Left cardiac atrium (tissue), 4 donors: ENCODE data around the gene SLC25A29. TPM values are rescaled to one million over a fixed set of nuclear protein-coding genes. Genes with fewer than 3 reads are reported as not detected.
"Not testable (repeated sequence)": the region's sequence is repeated elsewhere in the genome, so short reads cannot be mapped to it uniquely, and the experiment has no call there.

Source experiments
- ATAC-seq, 2 donors: fragments of 200-7000 bp; cut with Tn5 transposase; one replicate each; pipeline ENCODE4 v1.9.1; 2020; ENCODE audit warnings: mild to moderate bottlenecking in 2 of 2, moderate library complexity in 2 of 2
- DNase-seq: peaks from one replicate; pipeline ENCODE4 v3.0.0-alpha.2; 2020
- intact Hi-C, 2 donors: fragments of 100-400 bp; cut with DNase I; formaldehyde crosslinking; loops; one replicate each; pipeline versions ENCODE4 v1.14.1 to v1.15.1; 2022 to 2023
- total RNA-seq, 2 donors: library from RNA; stranded (reverse); fragmentation: NEBNext Ultra II Directional; extraction: Animal tissue kit (Norgen Biotek cat#: 25700); gene quantifications; one replicate each; pipeline ENCODE4 v1.2.1, GENCODE V29; 2021
- donor health status: DM: no; HTN: yes; CAD: no.
- donor health status: DM: no; HTN: yes; CAD: no; lungs with severe emphysema.
- donor health status: DM: yes; HTN: yes; CAD: no.
- donor health status: Dilated cardiomyopathy.

SLC25A29 gene
- total RNA-seq, 2 donors from 2014 or later, result 19.7 to 22.1 TPM

GRCh38 chr14:100287998-100288295 is 18.3 kb downstream of the SLC25A29 start:
- intact Hi-C loops, result loop anchor here in 1 of 2 donors (5.0 kb wide), 1 partner anchor 36 kb away; no protein-coding TSS in a partner anchor
- ATAC-seq, DNase-seq: not testable (repeated sequence)

DNA sequence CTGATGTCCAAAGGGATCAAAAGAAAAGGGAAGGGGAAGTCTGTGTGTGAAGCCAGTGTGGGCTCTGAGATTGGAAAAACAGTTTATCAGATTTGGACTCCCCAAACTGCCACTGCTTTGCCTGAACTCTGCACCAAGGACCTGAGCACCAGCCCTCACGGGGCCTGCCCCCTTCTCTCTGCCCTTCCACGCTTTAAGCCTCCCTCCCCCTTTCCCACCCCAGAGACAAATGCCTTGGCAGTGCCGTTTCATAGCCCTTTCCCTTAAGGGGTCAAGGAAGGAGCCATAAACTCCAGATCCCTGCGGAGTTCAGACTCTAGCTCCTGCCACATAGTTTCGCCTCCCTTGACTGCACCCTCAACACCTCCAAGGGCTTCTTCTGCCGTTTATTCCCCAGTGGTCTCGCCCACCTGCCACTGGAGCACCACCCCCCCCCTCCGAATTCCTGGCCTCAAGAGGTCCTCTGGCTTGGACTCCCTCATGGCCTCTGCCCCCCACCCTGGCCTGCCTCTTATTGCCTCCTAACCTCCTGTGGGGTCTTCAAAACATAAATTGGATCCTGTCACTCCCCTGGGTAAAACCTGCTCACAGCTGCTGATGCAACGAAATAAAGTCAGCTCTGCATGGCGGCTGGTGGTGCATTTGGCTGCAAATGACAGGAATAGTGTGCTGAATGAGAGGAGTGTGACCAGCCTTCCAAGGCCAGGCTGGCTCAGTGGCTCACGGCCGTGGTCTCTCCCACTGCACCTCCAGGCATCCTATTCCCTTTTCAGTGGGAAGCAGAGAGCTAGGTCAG is 18.8 kb downstream of the SLC25A29 start:
- intact Hi-C loops, result loop anchor here in 1 of 2 donors (5.0 kb wide), 1 partner anchor 35 kb away; no protein-coding TSS in a partner anchor
- no peak for DNase-seq
- no peak for ATAC-seq

- ATAC-seq, result no peak
- intact Hi-C loops, result loop anchor here in 1 of 2 donors (5.0 kb wide), 1 partner anchor 34 kb away; no protein-coding TSS in a partner anchor
These were observed 19.6 kb downstream of the SLC25A29 start for GRCh38 chr14:100286484-100287191.

GRCh38 chr14:100285913-100286400 is 20.3 kb downstream of the SLC25A29 start:
- no peak for ATAC-seq
- intact Hi-C loops, result loop anchor here in 1 of 2 donors (5.0 kb wide), 1 partner anchor 34 kb away; no protein-coding TSS in a partner anchor
- DNase-seq, result no peak

More at GRCh38 chr14:100286484-100287191, 19.6 kb downstream of the SLC25A29 start:
- DNase-seq, result peak; percentile 23

GRCh38 chr14:100285021-100285912 is 21.0 kb downstream of the SLC25A29 start:
- intact Hi-C loops, result loop anchor here in 1 of 2 donors (5.0 kb wide), 1 partner anchor 33 kb away; no protein-coding TSS in a partner anchor
- DNase-seq (peak; percentile 76), ATAC-seq (peak; percentile 92 to 93)

- DNase-seq, result no peak
- intact Hi-C loops, result no loop called here
- ATAC-seq, result no peak
These were observed 22.0 kb downstream of the SLC25A29 start for GRCh38 chr14:100283984-100284881.

DNA sequence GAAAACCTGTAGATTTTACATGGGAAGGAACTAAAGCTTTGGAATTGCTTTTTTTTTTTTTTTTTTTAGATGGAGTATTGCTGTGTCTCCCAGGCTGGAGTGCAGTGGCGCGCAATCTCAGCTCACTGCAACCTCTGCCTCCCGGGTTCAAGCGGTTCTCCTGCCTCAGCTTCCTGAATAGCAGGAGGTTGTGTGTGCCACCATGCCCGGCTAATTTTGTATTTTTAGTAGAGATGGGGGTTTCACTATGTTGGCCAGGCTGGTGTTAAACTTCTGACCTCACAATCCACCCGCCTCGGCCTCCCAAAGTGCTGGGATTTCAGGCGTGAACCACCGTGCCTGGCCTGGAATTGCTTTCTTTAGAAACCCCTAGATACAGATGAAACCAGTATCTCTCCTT is 22.8 kb downstream of the SLC25A29 start:
- DNase-seq, intact Hi-C loops, ATAC-seq: not testable (repeated sequence)

GRCh38 chr14:100282766-100283419 is 23.4 kb downstream of the SLC25A29 start:
- no peak for ATAC-seq
- intact Hi-C loops, result no loop called here
- no peak for DNase-seq

GRCh38 chr14:100282083-100282350 is 24.2 kb downstream of the SLC25A29 start:
- DNase-seq, result no peak
- ATAC-seq, result no peak
- intact Hi-C loops, result no loop called here

DNA sequence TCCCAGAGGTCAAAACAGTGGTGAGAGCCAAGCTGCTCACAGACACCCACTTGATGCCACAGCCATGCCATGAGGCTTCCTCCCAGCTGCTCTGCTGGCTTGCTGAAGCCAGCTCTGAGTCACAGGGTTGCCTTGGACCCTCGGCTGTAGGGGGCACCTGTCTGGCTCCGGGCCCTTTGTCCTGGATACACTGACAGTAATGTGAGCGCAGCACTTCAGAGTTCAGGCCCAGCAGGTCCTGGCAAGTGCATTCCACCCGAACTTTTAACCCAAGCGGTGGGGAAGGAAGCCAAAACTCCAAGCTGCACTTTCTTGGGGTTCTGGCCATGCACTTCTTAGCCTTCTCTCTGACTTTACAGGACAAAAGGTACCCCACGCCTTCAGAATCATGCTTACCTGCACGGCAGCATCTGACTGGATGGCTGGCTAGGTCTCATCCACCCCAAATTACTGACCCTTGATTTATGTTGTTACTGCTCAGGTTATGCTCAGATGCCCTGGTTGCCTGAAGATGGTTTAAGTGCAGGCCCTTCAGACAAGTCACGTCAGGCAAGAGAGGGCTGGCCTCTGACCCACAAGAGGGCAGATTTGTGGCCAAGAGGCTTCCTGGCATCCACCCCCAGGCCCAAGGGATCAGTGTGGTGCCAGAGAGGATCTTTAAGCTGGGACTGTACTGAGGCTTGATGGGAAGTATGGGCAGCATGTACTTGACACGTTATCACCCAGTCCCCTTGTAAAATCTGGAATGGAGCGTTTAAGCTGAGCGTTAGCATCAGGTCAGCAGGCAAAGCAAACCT is 24.8 kb downstream of the SLC25A29 start:
- intact Hi-C loops, result no loop called here
- ATAC-seq, result no peak
- DNase-seq, result no peak

- intact Hi-C loops, result no loop called here
- DNase-seq (no peak), ATAC-seq (no peak)
These were observed 26.7 kb downstream of the SLC25A29 start for GRCh38 chr14:100279563-100279962.

DNA sequence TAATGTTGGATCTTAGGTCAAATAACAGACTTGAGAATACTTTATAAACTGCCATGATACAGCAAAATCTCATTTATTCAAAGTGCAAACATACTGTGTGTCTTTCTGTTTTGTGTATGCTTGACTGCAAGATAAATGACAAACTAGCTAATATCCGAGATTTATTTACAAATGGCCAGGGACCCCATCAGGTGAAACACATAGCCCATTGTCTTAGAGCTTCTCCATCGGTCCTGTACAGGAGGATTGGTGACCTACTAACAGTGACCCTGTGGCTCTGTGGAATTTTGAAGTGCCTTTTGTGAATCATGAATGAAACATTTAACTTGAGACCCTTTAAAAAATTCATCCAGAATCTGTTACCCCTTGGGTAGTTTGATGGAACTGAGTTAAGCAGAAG is 27.1 kb downstream of the SLC25A29 start:
- DNase-seq (no peak), ATAC-seq (no peak)
- intact Hi-C loops, result no loop called here

DNA sequence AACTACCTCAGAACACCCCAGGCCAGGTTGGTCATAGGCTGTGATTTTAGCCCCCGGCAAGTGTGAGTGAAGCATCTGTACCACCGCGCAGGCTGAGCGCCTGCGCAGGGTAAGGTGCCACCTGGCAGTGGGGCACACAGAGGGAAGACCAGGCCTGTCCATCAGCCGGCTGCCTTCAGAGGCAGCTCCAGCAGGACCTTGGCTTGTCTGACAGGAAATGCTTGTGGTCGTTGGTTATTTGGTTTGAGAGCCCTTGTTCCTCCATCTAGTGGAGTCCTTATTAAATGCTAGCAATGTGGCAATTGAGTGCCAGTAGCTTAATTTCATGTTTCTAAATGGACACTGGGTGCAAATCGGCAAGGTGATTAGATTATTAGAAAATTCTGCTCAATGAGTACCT is 27.5 kb downstream of the SLC25A29 start:
- no peak for ATAC-seq
- DNase-seq, result no peak
- intact Hi-C loops, result no loop called here

GRCh38 chr14:100275214-100275613 is 31.0 kb downstream of the SLC25A29 start:
- intact Hi-C loops, result no loop called here
- no peak for DNase-seq
- ATAC-seq, result no peak

DNA sequence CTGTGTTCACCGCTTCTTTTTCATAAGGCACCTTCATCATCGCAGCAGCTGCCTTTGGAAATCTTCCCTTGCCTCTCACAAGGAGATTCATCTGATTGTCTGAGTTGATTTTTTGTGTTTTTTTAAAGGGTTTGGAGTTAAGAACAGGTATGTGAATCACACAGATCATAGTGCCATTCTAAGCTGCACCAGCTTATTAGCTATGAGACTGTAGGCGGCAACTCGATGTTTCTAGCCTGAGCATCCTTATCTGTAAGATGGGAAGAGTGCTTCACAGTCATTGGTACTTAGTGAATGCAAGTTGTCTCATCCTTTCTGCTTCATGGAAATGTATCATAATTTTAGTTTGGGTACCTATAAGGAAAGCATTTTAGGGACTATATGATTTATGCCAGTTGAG is 32.0 kb downstream of the SLC25A29 start:
- DNase-seq (no peak), ATAC-seq (no peak)
- intact Hi-C loops, result no loop called here

DNA sequence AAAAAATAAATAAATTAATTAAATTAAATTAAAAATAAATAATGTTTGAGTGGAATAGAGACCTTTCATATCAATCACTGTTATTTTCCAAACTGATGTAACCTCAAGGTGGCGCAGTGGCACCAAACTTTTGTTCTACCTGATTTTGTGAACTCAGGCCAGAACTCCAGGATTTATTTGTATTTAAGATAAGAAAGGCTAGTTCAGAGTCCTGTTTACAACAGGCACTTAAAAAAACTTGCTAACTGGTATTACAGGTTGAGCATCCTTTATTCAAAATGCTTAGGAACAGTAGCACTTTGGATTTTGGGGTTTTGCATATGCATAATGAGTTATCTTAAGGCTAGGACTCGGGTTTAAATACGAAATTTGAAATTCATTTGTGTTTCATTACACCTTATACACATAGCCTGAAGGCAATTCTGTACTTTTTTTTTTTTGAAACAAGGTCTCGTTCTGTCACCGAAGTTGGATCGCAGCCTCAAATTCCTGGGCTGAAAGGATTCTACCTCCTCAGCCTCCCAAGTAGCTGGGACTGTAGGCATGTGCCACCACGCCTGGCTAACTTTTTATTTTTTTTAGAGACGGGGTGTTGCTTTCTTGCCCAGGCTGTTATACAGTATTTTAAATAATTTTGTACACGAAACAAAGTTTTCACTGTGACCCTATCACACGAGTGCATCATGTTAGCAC is 34.9 kb downstream of the SLC25A29 start:
- ATAC-seq (no peak), DNase-seq (no peak)
- intact Hi-C loops, result no loop called here
